GM18873 (cell line): ENCODE data around the gene THSD4.

ENCODE experiments used
- ATAC-seq: cut with Tn5 transposase; IDR thresholded peaks from one replicate; pipeline ENCODE4 v1.9.1; 2021; ENCODE audit warnings: mild to moderate bottlenecking, moderate library complexity, moderate number of reproducible peaks; ENCODE audit not compliant: unreplicated experiment, low FRiP score

The THSD4 gene

GRCh38 chr15:71804226-71804625 is 689.0 kb downstream of the THSD4 start:
- ATAC-seq: no peak

- no peak for ATAC-seq
Observed at GRCh38 chr15:71804695-71805470, 689.6 kb downstream of the THSD4 start.

DNA sequence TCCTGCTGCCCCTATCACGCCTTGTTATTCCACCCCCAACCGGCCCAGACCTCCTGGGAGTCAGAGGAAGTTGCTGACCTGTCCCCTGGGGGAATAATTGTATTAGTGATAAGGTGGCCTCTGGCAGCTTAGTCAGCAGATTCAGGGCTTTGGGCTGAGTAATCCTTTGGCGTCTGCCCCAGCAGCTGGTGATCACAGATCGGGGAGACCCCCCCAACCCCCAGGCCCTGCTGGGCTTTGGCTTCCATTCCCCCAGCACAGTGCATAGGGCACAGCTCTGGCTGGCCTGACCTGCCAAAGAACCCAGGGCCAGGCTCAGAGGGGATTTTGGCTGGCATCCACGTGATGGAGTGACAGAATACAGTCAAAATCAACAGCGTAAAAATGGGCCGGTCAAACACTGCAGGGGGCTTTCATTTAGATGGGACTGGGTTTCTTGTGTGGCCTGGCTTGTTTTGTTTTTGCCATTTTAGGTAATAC is 691.2 kb downstream of the THSD4 start:
- no peak for ATAC-seq

DNA sequence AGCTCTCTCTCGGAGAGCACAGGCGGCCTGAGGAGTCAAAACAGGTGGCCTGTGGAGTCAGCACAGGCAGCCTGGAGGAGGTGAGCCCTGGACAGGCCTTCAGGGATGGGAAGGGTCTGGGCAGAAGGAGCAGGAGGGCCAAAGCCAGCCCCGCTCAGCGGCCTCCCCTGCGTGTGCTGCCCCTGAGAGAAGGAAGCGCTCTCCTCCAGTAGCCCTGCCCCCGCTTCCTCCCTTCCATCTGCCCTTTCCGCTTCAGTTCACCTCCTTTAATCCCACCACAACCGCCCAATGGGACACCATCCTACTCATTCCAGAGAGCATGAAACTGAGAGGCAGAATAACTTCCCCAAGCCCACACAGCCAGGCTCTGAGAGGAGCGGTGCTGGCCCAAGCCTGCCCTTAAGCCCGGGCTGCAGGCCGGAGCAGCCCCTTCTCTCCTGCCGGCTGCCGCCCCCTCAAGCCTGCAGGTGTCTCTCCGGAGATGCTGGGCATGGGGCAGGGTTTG is 691.9 kb downstream of the THSD4 start:
- no peak for ATAC-seq

DNA sequence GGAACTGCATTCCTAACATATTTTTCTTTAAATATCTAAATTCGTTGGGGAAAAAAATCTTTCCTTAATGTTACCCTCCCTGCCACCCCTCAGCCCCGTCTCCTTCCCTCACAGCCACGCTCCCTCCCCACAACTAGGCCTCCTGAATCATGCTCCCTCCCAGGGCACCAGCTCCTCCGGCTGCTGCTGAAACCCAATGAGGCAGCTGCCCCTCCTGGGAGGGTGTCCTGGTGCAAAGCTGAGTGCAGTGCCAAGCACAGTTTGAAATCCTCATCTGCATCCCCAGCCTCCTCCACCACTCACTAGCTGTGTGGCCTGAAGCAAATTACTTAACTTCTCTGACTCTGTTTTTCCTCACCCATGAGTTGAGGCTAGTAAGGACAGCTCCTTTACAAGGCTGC is 692.4 kb downstream of the THSD4 start:
- no peak for ATAC-seq

DNA sequence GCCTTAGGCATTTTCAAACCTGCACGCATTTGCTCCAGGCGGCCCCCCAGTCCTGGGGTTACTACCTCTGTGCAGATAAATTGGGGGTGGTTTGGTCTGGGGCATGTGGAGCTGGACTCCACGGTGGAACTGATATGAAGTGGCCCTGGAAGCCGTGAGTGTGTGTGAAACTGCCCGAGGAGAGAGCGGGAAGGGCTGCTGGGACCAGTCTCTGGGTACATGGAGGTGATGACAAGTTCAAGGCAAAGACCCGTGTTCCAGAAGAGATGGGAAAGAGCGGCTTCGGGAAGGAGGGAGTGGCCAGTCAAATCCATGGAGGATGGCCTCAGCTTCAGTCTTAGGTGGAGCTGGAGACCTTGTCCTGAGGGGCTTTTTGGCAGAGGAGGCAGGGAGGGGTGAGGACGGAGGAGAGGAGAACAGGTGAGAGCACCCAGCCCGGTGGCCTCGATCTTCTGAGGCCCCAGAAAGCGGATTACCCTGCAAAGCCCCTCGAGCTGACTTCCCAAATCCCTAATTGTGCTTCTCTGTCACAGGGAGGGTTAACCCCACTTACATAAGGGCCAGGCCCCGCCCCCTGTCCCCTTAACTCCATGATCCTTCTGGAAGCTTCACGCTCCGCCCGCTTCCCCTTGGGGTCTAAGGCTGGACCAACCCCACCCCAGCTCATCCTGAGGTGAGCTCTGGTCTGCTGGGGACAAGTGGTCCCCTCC is 693.2 kb downstream of the THSD4 start:
- no peak for ATAC-seq

DNA sequence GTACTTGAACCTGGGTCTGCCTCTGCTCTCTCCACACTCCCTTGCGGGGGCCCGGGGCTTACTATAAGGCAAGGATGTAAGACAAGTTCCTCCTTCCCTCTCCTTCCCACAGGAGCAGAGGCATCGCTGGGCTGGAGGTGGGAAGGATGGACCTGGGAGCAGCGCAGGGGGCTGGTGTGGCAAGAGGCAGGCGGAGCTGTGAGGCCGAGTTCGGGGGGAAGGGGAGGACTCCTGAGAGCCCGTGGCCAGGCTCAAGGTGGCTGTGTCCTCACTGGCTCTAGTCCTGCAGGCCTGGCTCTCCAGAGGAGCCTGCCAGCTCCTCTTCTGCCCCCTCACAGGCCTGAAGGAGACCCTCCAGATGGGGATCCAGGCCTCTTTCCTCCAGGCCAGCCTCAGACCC is 694.1 kb downstream of the THSD4 start:
- no peak for ATAC-seq

- ATAC-seq: no peak
Observed at GRCh38 chr15:71810256-71811035, 695.2 kb downstream of the THSD4 start, which contains the start of gene NR2E3. Gene NR2E3 (plus strand): TSS chr15:71810554. CDS start chr15:71810744, 190 bp downstream.

- ATAC-seq: no peak
Observed at GRCh38 chr15:71811036-71811736, 695.9 kb downstream of the THSD4 start.

GRCh38 chr15:71811752-71812735 is 696.8 kb downstream of the THSD4 start:
- ATAC-seq: no peak

GRCh38 chr15:71812966-71813722 is 697.9 kb downstream of the THSD4 start:
- ATAC-seq: no peak

DNA sequence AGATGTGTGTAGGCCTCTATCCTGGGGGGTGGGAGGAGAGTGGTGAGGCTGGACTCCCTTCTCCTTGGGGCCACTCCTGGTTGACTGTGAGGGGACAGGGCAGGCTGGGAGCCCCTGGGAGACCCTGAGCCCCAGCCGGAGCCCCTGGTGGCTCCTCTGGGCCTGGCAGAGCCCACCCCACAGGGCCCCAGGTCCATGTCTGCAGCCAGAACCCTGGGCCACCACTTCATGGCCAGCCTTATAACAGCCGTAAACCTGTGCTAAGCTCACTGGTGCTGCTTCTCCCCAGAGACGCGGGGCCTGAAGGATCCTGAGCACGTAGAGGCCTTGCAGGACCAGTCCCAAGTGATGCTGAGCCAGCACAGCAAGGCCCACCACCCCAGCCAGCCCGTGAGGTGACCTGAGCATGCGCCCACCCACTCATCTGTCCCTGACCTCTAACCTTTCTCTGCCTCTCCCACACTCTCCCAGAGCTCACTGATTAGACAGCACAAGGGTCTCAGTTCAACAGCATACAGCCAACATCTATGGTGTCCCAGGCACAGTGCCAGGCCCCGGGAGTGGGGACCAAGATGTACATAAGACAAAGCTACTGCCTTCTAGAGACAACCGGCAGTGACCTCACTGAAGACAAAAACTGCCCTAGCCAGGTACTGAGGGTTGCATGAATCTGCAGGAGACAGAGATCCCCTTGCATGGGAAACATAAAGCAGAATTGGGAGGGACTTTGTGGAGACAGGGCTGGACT is 698.6 kb downstream of the THSD4 start:
- ATAC-seq: no peak

GRCh38 chr15:71815301-71815700 is 700.0 kb downstream of the THSD4 start:
- no peak for ATAC-seq

DNA sequence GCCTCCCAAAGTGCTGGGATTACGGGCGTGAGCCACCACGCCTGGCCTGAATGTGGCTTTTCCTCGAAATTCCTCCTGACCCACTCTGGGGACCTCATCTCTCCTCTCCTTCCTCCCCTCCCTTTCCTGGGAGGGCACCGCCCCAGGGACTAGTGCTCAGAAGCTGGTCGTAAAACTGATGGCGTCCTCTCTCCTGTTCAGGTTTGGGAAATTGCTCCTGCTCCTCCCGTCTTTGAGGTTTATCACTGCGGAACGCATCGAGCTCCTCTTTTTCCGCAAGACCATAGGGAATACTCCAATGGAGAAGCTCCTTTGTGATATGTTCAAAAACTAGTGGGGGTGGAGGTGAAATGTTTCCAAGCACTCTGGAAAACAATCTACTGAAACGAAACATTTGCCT is 702.1 kb downstream of the THSD4 start:
- no peak for ATAC-seq

GRCh38 chr15:71820127-71820526 is 704.9 kb downstream of the THSD4 start:
- no peak for ATAC-seq

- ATAC-seq: no peak
Observed at GRCh38 chr15:71821547-71822129, 706.4 kb downstream of the THSD4 start.
